Muscle layer of colon (tissue), 2 donors: ENCODE results near the gene SLC30A4.

Experiments used
- H3K27ac ChIP-seq: one replicate; pipeline ENCODE4 v1.7.0; 2013; ENCODE audit warnings: low read depth, mild to moderate bottlenecking, low read length, moderate library complexity
- H3K27me3 ChIP-seq, 2 donors: one replicate each; pipeline ENCODE4 v1.7.0; 2013; ENCODE audit warnings: low read length in 2 of 2, mild to moderate bottlenecking in 2 of 2; ENCODE audit not compliant: insufficient read depth in 2 of 2, control insufficient read depth in 1 of 2
- H3K36me3 ChIP-seq: one replicate; pipeline ENCODE4 v1.7.0; 2013; ENCODE audit warnings: mild to moderate bottlenecking, low read length; ENCODE audit not compliant: insufficient read depth
- H3K4me1 ChIP-seq: one replicate; pipeline ENCODE4 v1.7.0; 2013; ENCODE audit warnings: mild to moderate bottlenecking, low read length; ENCODE audit not compliant: insufficient read depth
- H3K4me3 ChIP-seq, 2 donors: one replicate each; pipeline ENCODE4 v1.7.0; 2013; ENCODE audit warnings: low read length in 2 of 2, low read depth in 1 of 2, mild to moderate bottlenecking in 1 of 2, moderate library complexity in 1 of 2
- H3K9ac ChIP-seq: one replicate; pipeline ENCODE4 v1.7.0; 2013; ENCODE audit warnings: low read length
- H3K9me3 ChIP-seq: one replicate; pipeline ENCODE4 v1.7.0; 2013; ENCODE audit warnings: mild to moderate bottlenecking, low read length
- donor health status: abdominal sarcoma.
- donor health status: Adenocarcinoma of cecum.

The SLC30A4 gene

DNA sequence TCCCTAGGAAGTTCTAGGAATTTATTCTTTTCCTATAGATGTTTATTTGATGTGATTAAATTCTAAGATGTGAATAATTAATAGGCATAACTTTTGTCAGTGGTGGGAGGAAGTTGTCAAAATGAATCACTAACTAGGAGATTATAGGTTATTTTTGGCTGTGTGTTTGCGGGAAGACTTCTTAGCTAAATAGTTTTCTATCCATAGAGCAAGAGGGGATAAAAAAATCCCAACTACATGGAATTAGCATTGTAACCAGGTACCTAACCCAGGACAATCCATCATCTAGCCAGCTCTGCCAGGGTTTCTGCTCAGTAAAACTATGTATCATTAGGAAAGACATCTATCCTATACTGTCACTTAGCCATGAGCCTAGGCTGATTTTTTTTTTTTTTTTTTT, 23.9 kb downstream of the SLC30A4 start:
- Histone ChIP-seq H3K9me3 (no peaks in the 10 kb centered on the region), H3K27ac (no peak overlapping the region), H3K27me3 (no peaks in the 10 kb centered on the region), H3K4me3 (no peak overlapping the region), H3K4me1 (no peaks in the 10 kb centered on the region), H3K9ac (no peak overlapping the region), H3K36me3 (peaks cover 5% of the 10 kb centered on the region)

DNA sequence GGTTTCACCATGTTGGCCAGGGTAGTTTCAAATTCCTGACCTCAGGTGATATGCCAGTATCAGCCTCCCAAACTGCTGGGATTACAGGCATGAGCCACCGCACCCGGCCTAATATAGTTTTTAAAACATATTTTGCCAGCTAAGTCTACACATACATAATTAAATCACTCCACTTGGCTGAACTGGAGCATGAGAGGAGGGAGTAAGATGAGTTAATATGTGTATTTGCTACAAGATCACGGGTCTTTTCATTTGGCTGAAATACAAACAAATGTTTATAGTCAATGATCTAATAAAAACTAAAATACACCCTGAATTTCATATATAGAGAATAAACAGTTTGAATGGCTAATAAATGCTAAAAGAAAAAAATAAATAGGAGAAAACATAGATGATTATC, 25.3 kb downstream of the SLC30A4 start:
- Histone ChIP-seq H3K4me1 (no peaks in the 10 kb centered on the region), H3K27me3 (no peaks in the 10 kb centered on the region), H3K27ac (no peak overlapping the region), H3K36me3 (no peaks in the 10 kb centered on the region), H3K9ac (no peak overlapping the region), H3K4me3 (no peak overlapping the region), H3K9me3 (no peaks in the 10 kb centered on the region)

- no peaks in the 10 kb centered on the region for H3K27me3 ChIP-seq
- H3K27ac ChIP-seq = no peak overlapping the region
- no peak overlapping the region for H3K9ac ChIP-seq
- no peak overlapping the region for H3K4me3 ChIP-seq
- H3K36me3 ChIP-seq = no peaks in the 10 kb centered on the region
- H3K9me3 ChIP-seq = no peaks in the 10 kb centered on the region
- no peaks in the 10 kb centered on the region for H3K4me1 ChIP-seq
These were observed 25.9 kb downstream of the SLC30A4 start for GRCh38 chr15:45496658-45497057.

GRCh38 chr15:45495588-45495987, 27.0 kb downstream of the SLC30A4 start:
- no peaks in the 10 kb centered on the region for H3K36me3 ChIP-seq
- H3K27me3 ChIP-seq = no peaks in the 10 kb centered on the region
- H3K4me3 ChIP-seq = no peak overlapping the region
- H3K9ac ChIP-seq = no peak overlapping the region
- H3K4me1 ChIP-seq = no peaks in the 10 kb centered on the region
- no peak overlapping the region for H3K27ac ChIP-seq
- no peaks in the 10 kb centered on the region for H3K9me3 ChIP-seq

GRCh38 chr15:45489690-45490238, 32.8 kb downstream of the SLC30A4 start:
- H3K27me3 ChIP-seq = no peaks in the 10 kb centered on the region
- no peak overlapping the region for H3K4me3 ChIP-seq
- H3K27ac ChIP-seq = no peak overlapping the region
- peaks cover 12% of the 10 kb centered on the region for H3K36me3 ChIP-seq
- H3K9me3 ChIP-seq = no peaks in the 10 kb centered on the region
- H3K9ac ChIP-seq = no peak overlapping the region
- H3K4me1 ChIP-seq = no peaks in the 10 kb centered on the region

GRCh38 chr15:45486317-45486716, 36.2 kb downstream of the SLC30A4 start:
- H3K27me3 ChIP-seq = no peaks in the 10 kb centered on the region
- H3K36me3 ChIP-seq = peaks cover 12% of the 10 kb centered on the region
- no peak overlapping the region for H3K9ac ChIP-seq
- no peaks in the 10 kb centered on the region for H3K9me3 ChIP-seq
- H3K4me3 ChIP-seq = no peak overlapping the region
- no peaks in the 10 kb centered on the region for H3K4me1 ChIP-seq
- no peak overlapping the region for H3K27ac ChIP-seq

- Histone ChIP-seq H3K27ac (no peak overlapping the region), H3K4me1 (no peaks in the 10 kb centered on the region), H3K27me3 (no peaks in the 10 kb centered on the region), H3K9me3 (no peaks in the 10 kb centered on the region), H3K9ac (no peak overlapping the region), H3K36me3 (peaks cover 5% of the 10 kb centered on the region), H3K4me3 (no peak overlapping the region)
These were observed 41.4 kb downstream of the SLC30A4 start for GRCh38 chr15:45481135-45481534.

DNA sequence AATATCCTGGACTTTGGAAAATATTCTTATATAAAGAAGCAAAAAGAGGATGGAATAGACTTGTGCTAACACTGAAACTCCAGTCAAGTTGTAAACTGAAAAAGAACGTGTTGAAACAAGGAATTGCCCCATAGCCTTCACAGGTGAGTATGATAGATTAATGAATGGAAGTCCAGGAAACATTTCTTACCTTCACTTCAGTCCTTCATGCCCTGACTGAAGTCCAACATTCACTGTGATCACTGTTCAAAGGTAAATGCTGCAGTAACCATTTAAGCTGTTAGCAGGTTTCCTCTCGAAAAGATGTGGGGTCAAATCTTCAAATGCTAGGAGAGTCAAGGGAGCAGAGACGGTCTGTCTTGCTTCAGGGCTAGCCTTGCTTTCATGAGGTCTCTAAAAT, 46.1 kb downstream of the SLC30A4 start:
- Histone ChIP-seq H3K27me3 (peaks cover 0 to 2% of the 10 kb centered on the region in 2 donors), H3K9ac (no peak overlapping the region), H3K9me3 (no peaks in the 10 kb centered on the region), H3K27ac (no peak overlapping the region), H3K4me3 (no peak overlapping the region), H3K4me1 (no peaks in the 10 kb centered on the region), H3K36me3 (no peaks in the 10 kb centered on the region)

GRCh38 chr15:45474799-45475198, 47.8 kb downstream of the SLC30A4 start:
- Histone ChIP-seq H3K9ac (no peak overlapping the region), H3K4me1 (no peaks in the 10 kb centered on the region), H3K36me3 (no peaks in the 10 kb centered on the region), H3K27ac (no peak overlapping the region), H3K4me3 (no peak overlapping the region), H3K9me3 (no peaks in the 10 kb centered on the region), H3K27me3 (peaks cover 0 to 6% of the 10 kb centered on the region in 2 donors)

GRCh38 chr15:45473068-45473467, 49.5 kb downstream of the SLC30A4 start:
- H3K27me3 ChIP-seq = peaks cover 0 to 6% of the 10 kb centered on the region in 2 donors
- H3K4me3 ChIP-seq = no peak overlapping the region
- H3K9me3 ChIP-seq = no peaks in the 10 kb centered on the region
- H3K9ac ChIP-seq = no peak overlapping the region
- no peaks in the 10 kb centered on the region for H3K4me1 ChIP-seq
- no peaks in the 10 kb centered on the region for H3K36me3 ChIP-seq
- H3K27ac ChIP-seq = no peak overlapping the region

DNA sequence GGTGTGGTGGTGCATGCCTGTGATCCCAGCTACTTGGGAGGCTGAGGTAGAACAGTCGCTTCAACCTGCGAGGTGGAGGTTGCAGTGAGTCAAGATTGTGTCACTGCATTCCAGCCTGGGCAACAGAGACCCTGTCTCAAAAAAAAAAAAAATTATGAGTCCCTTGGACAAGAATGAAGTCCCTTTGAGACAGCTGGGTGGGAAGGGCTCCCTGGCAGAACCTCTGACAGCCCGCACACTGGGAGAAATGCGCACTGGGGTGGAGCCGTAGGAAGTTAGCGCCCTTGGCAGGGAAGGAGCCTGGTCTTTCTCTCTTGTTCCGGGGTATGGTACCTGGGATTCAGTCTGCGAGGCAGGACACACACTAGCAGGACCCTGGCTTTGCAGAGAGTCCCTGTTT, 51.4 kb downstream of the SLC30A4 start:
- no peak overlapping the region for H3K9ac ChIP-seq
- H3K27me3 ChIP-seq = peaks cover 0 to 6% of the 10 kb centered on the region in 2 donors
- no peaks in the 10 kb centered on the region for H3K36me3 ChIP-seq
- H3K27ac ChIP-seq = no peak overlapping the region
- no peaks in the 10 kb centered on the region for H3K9me3 ChIP-seq
- H3K4me3 ChIP-seq = no peak overlapping the region
- H3K4me1 ChIP-seq = no peaks in the 10 kb centered on the region

DNA sequence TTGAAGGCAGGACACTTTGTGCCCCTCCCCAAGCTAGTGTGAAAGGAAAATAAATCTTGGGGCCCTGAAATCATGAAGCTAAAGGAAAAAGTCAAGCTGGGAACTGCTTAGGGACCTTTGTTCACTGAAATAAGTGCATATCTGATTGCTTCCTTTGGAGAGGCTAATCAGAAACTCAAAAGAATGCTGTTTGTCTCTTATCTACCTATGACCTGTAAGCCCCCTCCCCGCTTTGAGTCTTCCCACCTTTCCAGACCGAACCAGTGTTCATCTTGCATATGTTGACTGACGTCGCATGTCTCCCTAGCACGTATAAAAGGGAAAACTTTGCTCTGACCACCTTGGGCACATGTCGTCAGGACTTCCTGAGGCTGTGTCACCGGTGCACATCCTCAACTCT, 53.1 kb downstream of the SLC30A4 start:
- Histone ChIP-seq H3K4me1 (no peaks in the 10 kb centered on the region), H3K4me3 (no peak overlapping the region), H3K36me3 (no peaks in the 10 kb centered on the region), H3K27me3 (peaks cover 0 to 6% of the 10 kb centered on the region in 2 donors), H3K9ac (no peak overlapping the region), H3K27ac (no peak overlapping the region), H3K9me3 (no peaks in the 10 kb centered on the region)
